Measurements from ENCODE around the gene KIFC3.
"Not testable (repeated sequence)": the region's sequence is repeated elsewhere in the genome, so short reads cannot be mapped to it uniquely, and the experiment has no call there.

The KIFC3 gene

GRCh38 chr16:57826052-57826451 lies 23.8 kb upstream of the KIFC3 start:
- DNase-seq, result no peak

GRCh38 chr16:57825298-57826044 lies 23.2 kb upstream of the KIFC3 start:
- DNase-seq, result no peak

DNA sequence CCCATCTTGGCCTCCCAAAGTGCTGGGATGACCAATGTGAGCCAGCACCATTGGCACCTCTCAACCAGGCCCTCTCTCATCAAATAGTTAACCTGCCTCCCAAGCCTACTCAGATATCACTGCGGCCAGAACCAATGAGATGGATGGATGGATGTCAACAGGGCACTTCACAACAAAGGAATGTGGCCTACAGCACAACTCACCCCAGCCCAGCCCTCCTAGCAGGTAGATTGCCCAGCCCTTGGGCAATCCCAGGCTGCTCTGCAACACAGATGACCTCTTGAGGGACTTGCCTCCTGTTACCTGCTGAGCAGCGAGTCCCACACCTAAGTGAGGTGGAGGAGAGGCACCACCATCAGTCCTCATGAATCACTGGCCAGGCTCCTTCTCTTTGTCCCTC lies 22.6 kb upstream of the KIFC3 start:
- no peak for DNase-seq

DNA sequence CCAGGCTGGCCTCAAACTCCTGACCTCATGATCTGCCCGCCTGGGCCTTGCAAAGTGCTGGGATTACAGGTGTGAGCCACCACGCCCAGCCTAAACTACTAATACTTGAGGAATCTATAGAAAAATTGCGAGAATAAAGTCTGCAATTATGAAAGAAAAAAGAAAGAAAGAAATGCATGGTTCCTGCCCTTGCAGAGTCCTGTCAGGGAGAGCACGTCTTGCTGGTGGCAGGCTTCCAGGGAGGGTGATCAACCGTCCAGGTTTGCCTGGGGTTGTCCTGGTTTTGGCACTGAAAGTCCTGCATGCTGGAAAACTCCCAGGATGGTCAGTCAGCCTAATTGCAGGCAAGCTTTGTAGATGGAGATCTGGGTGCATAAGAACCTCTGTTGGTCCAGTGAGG lies 21.5 kb upstream of the KIFC3 start:
- DNase-seq, result peak in 1 of 51 donors; percentile 14

GRCh38 chr16:57822856-57823255 lies 20.6 kb upstream of the KIFC3 start:
- no peak for DNase-seq

DNA sequence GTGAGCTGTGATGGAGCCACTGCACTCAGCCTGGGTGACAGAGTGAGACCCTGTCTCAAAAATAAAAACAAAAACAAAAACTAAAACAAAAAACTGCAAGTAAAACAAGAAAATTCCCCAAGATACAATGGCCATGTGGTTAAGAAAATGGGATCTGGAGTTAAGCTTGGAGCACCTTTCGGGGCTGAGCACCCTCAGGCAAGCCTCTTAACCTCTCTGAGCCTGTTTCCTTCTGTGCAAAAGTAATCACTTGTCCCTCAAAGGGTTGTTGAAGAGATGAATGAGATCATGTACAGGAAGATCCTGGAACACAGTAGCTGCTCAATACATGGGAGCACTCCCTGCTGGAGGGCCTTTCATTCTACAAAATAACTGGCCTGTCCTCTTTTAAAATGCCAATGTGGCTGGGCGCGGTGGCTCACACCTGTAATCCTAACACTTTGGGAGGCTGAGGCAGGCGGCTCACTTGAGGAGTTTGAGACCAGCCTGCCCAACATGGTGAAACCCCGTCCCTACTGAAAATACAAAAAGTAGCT lies 19.8 kb upstream of the KIFC3 start:
- DNase-seq, result no peak

DNA sequence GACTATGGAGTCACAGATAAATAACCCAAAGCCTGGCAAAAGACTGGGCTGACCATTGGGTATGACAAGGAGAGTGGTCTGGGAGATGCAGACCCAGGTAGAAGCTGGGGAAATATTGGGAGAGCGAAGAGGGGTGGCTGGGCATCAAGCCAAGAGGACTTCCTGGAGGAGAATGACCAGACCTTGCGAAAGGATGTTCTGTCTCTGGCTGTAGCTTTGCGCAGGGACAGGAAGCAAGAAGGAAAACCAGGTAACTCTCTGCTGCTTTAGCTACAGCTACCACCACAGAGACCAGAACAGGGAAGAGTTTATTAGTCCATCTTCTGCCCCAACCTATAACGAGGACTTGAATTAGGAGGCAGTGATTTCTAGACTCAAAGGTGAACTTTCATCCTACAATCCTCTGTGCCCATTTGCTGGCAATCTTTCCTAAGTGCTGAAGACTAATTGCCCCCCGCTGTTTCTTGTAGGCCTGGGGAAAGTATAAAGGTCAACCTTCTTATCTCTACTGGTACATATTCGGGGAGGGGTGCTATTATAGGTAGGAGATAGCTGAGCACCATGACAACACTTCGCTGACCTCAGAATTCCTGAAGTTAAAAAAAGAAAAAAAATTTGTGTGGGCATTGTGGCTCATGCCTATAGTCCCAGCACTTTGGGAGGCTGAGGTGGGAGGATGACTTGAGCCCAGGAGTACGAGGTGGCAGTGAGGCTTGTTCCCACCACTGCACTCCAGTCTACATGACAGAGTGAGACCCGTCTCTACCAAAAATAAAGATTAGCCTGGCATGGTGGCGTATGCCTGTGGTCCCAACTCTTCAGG lies 19.1 kb upstream of the KIFC3 start:
- no peak for DNase-seq

DNA sequence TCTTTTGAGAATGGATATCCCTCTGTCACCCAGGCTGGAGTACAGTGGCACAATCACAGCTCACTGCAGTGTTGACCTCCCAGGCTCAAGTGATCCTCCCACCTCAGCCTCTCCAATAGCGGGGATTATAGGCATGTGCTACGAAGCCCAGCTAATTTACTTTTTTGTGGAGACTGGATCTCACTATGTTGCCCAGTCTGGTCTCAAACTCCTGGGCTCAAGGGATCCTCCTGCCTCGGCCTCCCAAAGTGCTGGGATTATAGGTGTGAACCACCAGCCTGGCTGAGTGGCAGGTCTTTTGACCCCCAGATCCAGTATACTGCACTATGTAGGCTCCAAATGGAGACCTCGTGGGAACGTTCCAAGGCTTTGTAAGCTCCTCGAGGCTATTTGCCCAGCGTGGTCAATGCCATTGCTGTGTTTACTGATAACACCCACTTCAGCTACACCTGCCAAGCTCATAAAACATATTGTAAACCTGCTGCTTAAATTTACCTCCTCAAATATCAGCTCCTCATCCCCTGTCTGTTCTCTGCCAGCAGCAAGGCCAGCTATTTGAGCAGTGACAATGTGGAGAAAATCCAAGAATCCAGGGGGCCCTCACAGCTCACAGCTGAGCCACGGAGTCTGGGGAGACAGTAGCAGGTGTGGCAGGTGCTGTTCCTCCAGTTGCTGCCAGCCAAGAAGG lies 16.2 kb upstream of the KIFC3 start:
- DNase-seq, result no peak

DNA sequence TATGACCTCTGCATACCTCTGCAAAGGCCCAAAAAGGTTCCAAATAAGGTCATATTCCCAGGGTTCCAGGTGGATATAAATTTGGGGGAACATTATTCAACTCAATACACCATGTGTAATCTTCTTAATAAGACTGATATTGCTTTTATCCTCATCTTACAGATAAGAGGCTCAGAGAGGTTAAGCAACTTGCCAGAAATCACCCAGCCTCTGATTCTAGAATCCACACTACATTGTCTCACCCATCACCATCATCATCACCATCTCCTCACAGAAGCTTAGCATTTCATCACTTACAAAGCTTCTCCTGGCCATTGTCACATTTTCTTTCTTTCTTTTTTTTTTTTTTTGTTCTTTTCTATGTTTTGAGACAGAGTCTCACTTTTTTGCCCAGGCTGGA lies 15.4 kb upstream of the KIFC3 start:
- DNase-seq, result no peak

DNA sequence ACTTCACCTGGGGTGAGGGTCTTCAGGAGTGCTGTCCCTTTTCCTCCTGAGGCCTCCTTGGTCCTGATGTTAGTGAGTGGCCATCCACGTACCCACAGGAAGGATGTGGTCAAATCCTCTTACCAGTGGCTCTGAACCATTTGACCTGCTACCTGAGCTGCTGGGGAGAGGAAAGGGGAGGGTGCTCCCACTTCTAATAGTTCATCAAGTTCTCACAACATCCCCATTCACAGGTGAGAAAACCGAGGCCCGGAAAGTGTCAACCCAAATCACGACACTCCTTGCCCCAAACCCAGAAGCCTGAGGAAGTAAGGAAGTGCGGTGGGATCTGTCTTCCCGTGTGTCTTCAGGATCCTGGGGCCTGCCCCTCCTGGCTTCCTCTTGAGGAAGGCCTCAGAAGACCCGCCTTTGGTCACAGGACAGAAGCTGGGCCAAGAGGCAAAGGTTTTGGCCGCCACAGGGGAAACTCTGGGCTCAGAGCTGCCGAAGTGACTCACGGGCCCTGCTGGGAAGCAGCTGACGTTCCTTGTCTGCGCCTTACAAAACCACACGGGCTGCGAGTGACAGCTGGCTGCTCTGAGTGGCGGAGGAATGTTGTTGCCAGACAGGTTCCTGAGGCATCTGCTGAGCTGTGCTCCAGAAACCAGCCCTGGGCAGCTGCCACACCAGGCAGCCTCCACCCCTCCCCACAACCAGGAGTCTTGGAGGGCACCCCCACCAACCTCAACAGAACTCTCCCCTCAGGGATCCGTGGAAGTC lies 13.9 kb upstream of the KIFC3 start:
- DNase-seq, result peak in 39 of 51 donors; percentile 15 to 89 (median 58)

DNA sequence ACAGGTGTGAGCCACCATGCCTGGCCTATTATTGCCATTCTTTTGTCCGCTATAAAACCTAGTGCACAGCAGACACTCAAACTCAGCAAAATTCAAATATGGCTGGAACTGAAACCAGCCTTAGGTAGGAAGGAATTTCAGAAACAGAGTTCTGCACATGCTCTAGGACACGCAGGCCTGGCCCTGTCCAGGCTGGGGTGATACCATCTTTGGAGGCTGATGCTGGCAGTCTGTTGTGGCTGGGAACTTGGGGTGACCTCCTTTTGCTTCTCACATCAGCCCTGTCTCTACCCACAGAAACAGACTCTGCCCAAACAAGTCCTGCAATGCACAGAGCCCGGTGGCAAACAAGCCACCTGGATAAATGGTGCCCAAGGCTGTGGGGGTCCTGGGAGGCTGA lies 12.6 kb upstream of the KIFC3 start:
- DNase-seq, result no peak

GRCh38 chr16:57813466-57813865 lies 11.2 kb upstream of the KIFC3 start:
- DNase-seq, result no peak

DNA sequence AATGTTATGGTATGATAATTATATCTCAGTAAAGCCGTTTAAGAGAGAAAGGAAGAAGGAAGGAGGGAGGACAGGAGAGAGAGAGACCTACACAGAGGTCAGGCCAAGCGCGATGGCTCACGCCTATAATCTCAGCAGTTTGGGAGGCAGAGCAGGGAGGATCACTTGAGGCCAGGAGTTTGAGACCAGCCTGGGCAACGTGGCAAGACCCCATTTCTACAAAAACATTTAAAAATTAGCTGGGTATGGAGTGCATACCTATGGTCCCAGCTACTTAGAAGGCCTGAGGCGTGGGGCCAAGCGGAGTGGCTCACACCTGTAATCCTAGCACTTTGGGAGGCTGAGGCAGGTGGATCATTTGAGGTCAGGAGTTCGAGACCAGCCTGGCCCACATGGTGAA lies 9.0 kb upstream of the KIFC3 start:
- DNase-seq, result not testable (repeated sequence)

DNA sequence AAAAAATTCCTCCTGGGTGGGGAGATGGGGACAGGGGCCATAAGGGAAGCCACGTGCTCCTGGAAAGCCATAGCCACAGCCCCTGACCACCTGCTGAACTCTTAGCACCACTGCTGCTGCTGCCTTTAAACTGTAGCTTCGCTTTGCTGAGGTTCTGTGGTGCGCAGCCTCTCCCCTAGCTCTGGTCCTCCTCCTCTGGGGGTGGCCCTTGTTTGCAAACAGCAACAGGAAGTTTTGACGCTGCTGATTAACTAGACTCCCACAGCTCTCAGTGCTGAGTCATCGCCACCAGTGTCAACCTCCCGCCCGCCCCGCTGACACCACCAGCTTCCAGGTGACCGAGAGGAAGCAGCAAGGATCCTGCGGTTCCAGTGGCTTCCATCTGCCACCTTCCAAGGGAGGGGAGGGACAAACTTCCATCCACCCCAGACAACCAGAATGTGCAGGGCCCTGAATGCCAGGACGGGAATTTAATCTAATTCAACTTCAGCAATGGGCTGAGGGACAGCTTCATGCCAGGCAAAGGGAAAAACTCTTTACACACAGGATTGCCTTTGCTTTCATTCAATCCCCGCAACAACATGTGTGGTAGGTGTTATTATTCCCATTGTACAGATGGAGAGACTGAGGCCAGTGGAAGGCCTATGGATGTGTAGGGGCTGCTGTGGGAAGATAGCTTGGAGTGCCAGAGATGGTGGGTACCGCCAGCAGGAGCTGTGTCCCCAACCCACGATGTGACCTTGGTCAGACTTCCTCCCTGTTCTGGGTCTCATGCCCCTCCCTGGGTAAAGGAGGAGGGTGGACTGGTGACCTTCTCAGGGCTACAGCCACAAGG lies 8.1 kb upstream of the KIFC3 start:
- DNase-seq, result peak in 17 of 51 donors; percentile 12 to 61 (median 38)

DNA sequence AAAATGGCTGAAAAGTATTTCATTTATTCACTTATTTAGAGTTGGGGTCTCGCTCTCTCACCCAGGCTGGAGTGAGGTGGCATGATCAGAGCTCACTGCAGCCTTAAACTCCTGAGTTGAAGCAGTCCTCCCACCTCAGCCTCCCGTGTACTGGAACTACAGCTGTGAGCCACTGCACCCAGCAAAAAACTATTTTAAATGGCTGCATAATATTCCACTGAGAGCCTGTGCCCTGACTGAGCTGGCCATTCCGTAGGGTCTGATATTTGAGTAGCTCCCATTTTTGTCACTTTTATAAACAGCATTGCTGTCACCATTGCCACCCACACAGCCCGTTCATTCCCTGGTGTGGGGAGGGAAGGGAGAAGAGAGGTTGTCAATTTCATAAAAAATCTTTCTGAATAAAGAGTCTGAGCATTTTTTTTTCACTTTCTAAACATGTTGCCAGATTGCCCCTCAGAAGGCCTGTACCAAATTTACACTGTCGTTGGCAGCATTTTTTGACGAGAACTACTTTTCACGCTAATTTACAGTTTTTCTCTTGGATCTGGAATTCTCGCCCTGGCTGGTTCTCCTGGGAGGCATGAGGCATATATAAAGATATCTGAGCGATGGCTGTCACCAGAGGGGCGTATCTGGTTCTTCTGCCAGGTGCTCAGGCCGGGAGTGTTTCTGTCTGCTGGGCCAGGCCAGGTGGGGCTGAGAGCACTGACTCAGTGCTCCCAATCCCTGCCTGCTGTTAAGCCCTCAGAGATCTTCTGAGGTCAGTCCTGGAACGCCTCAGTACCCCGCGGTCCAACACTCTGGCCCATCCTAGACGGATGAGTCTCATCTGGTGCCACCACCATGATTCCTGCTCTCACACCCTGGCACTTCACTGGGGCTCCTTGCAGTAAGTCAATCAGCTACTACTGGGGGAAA lies 7.2 kb upstream of the KIFC3 start:
- no peak for DNase-seq

DNA sequence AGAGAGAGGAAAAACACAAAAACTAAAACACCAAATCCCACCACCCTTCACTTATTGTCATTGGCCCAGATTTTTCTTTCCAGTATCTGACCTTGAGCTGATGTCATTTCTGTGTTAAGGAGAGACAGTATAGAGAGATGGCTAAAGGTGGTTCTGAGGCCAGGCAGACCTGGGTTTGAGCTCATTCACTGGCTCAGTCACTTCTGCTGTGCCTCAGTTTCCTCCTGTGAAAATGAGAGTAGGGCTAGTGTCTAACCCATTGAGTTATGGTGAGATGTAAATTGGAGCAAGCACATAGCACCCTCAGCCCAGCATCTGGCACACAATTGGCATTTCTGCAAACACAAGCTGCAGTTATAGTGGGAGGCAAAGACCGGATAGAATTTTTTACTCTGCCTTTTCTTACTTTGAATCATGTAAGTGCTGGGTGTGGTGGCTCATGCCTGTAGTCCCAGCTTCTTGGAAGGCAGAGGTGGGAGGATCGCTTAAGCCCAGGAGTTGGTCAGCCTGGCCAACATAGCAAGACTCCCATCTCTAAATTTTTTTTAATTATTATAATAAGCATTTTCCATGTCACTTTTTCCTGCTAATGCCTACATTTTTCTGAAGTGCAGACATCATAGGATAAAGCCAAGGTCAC lies 6.4 kb upstream of the KIFC3 start:
- peak in 1 of 51 donors; percentile 10 for DNase-seq

GRCh38 chr16:57807968-57808528 lies 5.8 kb upstream of the KIFC3 start:
- DNase-seq, result peak in 38 of 51 donors; percentile 14 to 77 (median 47)

DNA sequence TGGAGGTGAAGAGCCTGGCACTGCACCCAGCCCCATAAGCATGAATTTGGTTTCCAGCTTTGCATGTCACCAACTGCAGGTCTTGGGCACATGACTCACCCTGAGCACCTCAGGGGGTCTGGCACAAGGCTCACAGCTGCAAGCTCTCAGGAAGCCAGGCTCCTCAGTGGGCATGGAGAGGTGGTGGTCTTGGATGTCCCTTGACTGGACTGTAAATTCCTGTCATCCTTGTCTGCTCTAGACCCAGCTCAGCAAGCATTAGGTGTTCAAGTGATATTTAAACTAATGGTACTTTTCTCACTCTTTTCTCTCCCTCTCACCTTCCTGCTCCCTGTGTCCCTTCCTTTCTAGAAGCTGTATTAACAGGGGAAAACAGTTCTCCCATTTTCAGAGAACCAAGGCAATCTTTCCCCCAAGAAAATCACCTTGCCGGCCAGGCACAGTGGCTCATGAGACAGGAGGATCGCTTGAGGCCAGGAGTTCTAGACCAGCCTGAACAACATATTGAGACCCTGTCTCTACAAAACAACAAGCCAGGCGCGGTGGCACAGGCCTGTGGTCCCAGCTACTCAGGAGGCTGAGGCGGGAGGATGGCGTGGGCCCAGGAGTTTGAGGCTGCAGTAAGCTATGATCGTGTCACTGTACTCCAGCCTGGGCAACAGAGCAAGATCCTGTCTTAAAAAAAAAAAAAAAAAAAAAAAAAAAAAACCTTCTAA lies 5.1 kb upstream of the KIFC3 start:
- DNase-seq, result no peak

Measured in hypothalamus (tissue), 51 donors.